ENCODE measurements around the gene DPP4. TPM values are rescaled to one million over a fixed set of nuclear protein-coding genes. Genes with fewer than 3 reads are reported as not detected.

DPP4 gene
- total and polyA plus RNA-seq, 2 experiments from 2014 or later, result 1.5 to 2.8 TPM

GRCh38 chr2:161983331-161983651 is 90.7 kb downstream of the DPP4 start:
- Histone ChIP-seq H3K4me2 (no peak overlapping the region), H3K27me3 (ENCODE audit: insufficient read depth) (no peaks in the 10 kb centered on the region), H3K36me3 (ENCODE audit: insufficient read depth) (no peaks in the 10 kb centered on the region), H3K27ac (ENCODE audit: low read depth) (no peak overlapping the region), H3K4me3 (no peak overlapping the region), H3K4me1 (ENCODE audit: insufficient read depth) (no peaks in the 10 kb centered on the region), H3K79me2 (replicated peaks; ENCODE audit: insufficient read depth) (no peaks in the 10 kb centered on the region), H3K9me2 (ENCODE audit: insufficient read depth) (no peaks in the 10 kb centered on the region), H2AFZ (no peak overlapping the region), H3F3A (replicated peaks; ENCODE audit: low read depth) (no peaks in the 10 kb centered on the region), H4K20me1 (replicated peaks; ENCODE audit: insufficient read depth) (no peaks in the 10 kb centered on the region)
- no peak for ATAC-seq
- no peaks in the 10 kb centered on the region for H3K27me3 Mint-ChIP-seq (ENCODE audit: insufficient read depth, low read depth, poor library complexity)
- H3K9me3 Mint-ChIP-seq, result no peaks in the 10 kb centered on the region
- no peak overlapping the region for H3K27ac Mint-ChIP-seq
- no peaks in the 10 kb centered on the region for H3K36me3 Mint-ChIP-seq (ENCODE audit: low read depth)
- H3K4me3 Mint-ChIP-seq, result no peak overlapping the region
- no peak for DNase-seq (ENCODE audit: low spot score)
- H3K4me1 Mint-ChIP-seq, result no peaks in the 10 kb centered on the region; the same call in 2 of the 3 replicates
- TF ChIP-seq ZNF462 (CRISPR knock-in tag; IDR thresholded peaks at IDR 0.05) (no peak), EZH2 (IDR thresholded peaks at IDR 0.05; ENCODE audit: low read depth, unreplicated experiment) (no peak), CREB1 (CRISPR knock-in tag; IDR thresholded peaks at IDR 0.05; ENCODE audit: low read depth) (no peak), JUNB (IDR thresholded peaks at IDR 0.05; ENCODE audit: unreplicated experiment) (no peak), EZH2phosphoT487 (IDR thresholded peaks at IDR 0.05; ENCODE audit: unreplicated experiment) (no peak), POLR2AphosphoS5 (IDR thresholded peaks at IDR 0.05; ENCODE audit: low read depth) (no peak), STAT1 (IDR thresholded peaks at IDR 0.05; ENCODE audit: unreplicated experiment) (no peak), ZNF331 (CRISPR knock-in tag; IDR thresholded peaks at IDR 0.05; ENCODE audit: low read depth) (no peak), NANOG (IDR thresholded peaks at IDR 0.05; ENCODE audit: borderline replicate concordance) (no peak), ZNF114 (CRISPR knock-in tag; IDR thresholded peaks at IDR 0.05) (no peak)
- TF ChIP-seq, protein P1, sequence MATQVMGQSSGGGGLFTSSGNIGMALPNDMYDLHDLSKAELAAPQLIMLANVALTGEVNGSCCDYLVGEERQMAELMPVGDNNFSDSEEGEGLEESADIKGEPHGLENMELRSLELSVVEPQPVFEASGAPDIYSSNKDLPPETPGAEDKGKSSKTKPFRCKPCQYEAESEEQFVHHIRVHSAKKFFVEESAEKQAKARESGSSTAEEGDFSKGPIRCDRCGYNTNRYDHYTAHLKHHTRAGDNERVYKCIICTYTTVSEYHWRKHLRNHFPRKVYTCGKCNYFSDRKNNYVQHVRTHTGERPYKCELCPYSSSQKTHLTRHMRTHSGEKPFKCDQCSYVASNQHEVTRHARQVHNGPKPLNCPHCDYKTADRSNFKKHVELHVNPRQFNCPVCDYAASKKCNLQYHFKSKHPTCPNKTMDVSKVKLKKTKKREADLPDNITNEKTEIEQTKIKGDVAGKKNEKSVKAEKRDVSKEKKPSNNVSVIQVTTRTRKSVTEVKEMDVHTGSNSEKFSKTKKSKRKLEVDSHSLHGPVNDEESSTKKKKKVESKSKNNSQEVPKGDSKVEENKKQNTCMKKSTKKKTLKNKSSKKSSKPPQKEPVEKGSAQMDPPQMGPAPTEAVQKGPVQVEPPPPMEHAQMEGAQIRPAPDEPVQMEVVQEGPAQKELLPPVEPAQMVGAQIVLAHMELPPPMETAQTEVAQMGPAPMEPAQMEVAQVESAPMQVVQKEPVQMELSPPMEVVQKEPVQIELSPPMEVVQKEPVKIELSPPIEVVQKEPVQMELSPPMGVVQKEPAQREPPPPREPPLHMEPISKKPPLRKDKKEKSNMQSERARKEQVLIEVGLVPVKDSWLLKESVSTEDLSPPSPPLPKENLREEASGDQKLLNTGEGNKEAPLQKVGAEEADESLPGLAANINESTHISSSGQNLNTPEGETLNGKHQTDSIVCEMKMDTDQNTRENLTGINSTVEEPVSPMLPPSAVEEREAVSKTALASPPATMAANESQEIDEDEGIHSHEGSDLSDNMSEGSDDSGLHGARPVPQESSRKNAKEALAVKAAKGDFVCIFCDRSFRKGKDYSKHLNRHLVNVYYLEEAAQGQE (IDR thresholded peaks at IDR 0.05; ENCODE audit: unreplicated experiment), result no peak
- TF ChIP-seq, protein P2, sequence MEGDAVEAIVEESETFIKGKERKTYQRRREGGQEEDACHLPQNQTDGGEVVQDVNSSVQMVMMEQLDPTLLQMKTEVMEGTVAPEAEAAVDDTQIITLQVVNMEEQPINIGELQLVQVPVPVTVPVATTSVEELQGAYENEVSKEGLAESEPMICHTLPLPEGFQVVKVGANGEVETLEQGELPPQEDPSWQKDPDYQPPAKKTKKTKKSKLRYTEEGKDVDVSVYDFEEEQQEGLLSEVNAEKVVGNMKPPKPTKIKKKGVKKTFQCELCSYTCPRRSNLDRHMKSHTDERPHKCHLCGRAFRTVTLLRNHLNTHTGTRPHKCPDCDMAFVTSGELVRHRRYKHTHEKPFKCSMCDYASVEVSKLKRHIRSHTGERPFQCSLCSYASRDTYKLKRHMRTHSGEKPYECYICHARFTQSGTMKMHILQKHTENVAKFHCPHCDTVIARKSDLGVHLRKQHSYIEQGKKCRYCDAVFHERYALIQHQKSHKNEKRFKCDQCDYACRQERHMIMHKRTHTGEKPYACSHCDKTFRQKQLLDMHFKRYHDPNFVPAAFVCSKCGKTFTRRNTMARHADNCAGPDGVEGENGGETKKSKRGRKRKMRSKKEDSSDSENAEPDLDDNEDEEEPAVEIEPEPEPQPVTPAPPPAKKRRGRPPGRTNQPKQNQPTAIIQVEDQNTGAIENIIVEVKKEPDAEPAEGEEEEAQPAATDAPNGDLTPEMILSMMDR (conservative IDR thresholded peaks at IDR 0.05; ENCODE audit: low read depth in 2 of 2), result no peak
- TF ChIP-seq, protein P3, sequence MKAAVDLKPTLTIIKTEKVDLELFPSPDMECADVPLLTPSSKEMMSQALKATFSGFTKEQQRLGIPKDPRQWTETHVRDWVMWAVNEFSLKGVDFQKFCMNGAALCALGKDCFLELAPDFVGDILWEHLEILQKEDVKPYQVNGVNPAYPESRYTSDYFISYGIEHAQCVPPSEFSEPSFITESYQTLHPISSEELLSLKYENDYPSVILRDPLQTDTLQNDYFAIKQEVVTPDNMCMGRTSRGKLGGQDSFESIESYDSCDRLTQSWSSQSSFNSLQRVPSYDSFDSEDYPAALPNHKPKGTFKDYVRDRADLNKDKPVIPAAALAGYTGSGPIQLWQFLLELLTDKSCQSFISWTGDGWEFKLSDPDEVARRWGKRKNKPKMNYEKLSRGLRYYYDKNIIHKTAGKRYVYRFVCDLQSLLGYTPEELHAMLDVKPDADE (IDR thresholded peaks at IDR 0.05), result no peak

Measured in GM23338 (cell line).